GM12891 (cell line): ENCODE data around the gene COQ5.

Experiments used
- DNase-seq: peaks from one replicate; pipeline ENCODE4 v3.0.0; 2011; ENCODE audit warnings: low spot score; ENCODE audit not compliant: insufficient read length
- FAIRE-seq: peaks from 2 replicates; lab custom pipeline; 2011; peaks lifted over from hg19 to GRCh38; lab: Jason Lieb, UNC
- PAX5 ChIP-seq: IDR thresholded peaks from 2 replicates; pipeline ENCODE4 v1.6.1; 2011; ENCODE audit warnings: low read length, moderate library complexity, mild to moderate bottlenecking; ENCODE audit not compliant: insufficient read depth, severe bottlenecking
- POLR2A ChIP-seq: IDR thresholded peaks from 2 replicates; pipeline ENCODE4 v1.6.1; 2011; ENCODE audit warnings: low read depth, low read length, control low read depth
- POLR2AphosphoS5 ChIP-seq: IDR thresholded peaks from 2 replicates; pipeline ENCODE4 v1.6.1; 2011; ENCODE audit warnings: low read depth, low read length, control low read depth
- POU2F2 ChIP-seq: IDR thresholded peaks from 2 replicates; pipeline ENCODE4 v1.6.1; 2011; ENCODE audit warnings: low read depth, mild to moderate bottlenecking, control low read depth, low read length, moderate library complexity
- SPI1 ChIP-seq: IDR thresholded peaks from 2 replicates; pipeline ENCODE4 v1.6.1; 2011; ENCODE audit warnings: low read depth, low read length, control low read depth
- TAF1 ChIP-seq: IDR thresholded peaks from 2 replicates; pipeline ENCODE4 v1.6.1; 2011; ENCODE audit warnings: low read depth, low read length, control low read depth

COQ5 gene

GRCh38 chr12:120542166-120542565 lies 13.2 kb upstream of the COQ5 start:
- DNase-seq (no peak), FAIRE-seq (no peak)
- no peak for TF ChIP-seq POLR2AphosphoS5
- no peak for TF ChIP-seq TAF1
- no peak for TF ChIP-seq POU2F2
- TF ChIP-seq SPI1: no peak
- no peak for TF ChIP-seq POLR2A
- no peak for TF ChIP-seq PAX5

- no peak for FAIRE-seq
- TF ChIP-seq SPI1 (no peak), POU2F2 (no peak), TAF1 (no peak), PAX5 (no peak), POLR2A (no peak), POLR2AphosphoS5 (no peak)
These were observed 11.5 kb upstream of the COQ5 start for GRCh38 chr12:120540445-120540844.

GRCh38 chr12:120539303-120539702 lies 10.3 kb upstream of the COQ5 start:
- no peak for FAIRE-seq
- no peak for TF ChIP-seq POLR2AphosphoS5
- no peak for TF ChIP-seq PAX5
- no peak for TF ChIP-seq TAF1
- no peak for TF ChIP-seq POU2F2
- no peak for TF ChIP-seq SPI1
- TF ChIP-seq POLR2A: no peak
- DNase-seq: no peak

More at GRCh38 chr12:120540445-120540844, 11.5 kb upstream of the COQ5 start:
- no peak for DNase-seq

- TF ChIP-seq SPI1 (no peak), PAX5 (no peak), POLR2A (no peak), TAF1 (no peak), POU2F2 (no peak), POLR2AphosphoS5 (no peak)
- no peak for DNase-seq
- FAIRE-seq: no peak
These were observed 9.6 kb upstream of the COQ5 start for GRCh38 chr12:120538281-120539156.

GRCh38 chr12:120537856-120538220 lies 8.9 kb upstream of the COQ5 start:
- no peak for FAIRE-seq
- TF ChIP-seq TAF1 (no peak), POU2F2 (no peak), POLR2A (no peak), PAX5 (no peak), POLR2AphosphoS5 (no peak), SPI1 (no peak)
- DNase-seq: no peak

- FAIRE-seq: peak; percentile 76
- DNase-seq: no peak
- TF ChIP-seq POU2F2: no peak
- no peak for TF ChIP-seq POLR2A
- no peak for TF ChIP-seq POLR2AphosphoS5
These were observed 7.3 kb upstream of the COQ5 start for GRCh38 chr12:120536064-120536791.

GRCh38 chr12:120534703-120535655 lies 6.0 kb upstream of the COQ5 start:
- DNase-seq: no peak
- TF ChIP-seq POU2F2 (no peak), POLR2AphosphoS5 (no peak), PAX5 (no peak), POLR2A (peak; percentile 43; the same call in 1 of the 2 replicates), SPI1 (peak; percentile 40), TAF1 (peak; percentile 9; the same call in 1 of the 2 replicates)
- peak; percentile 80 for FAIRE-seq

GRCh38 chr12:120534203-120534702 lies 5.3 kb upstream of the COQ5 start, which contains the start of gene RNF10:
TSS of gene RNF10 (plus strand) at chr12:120534356. CDS start at chr12:120534812, 456 bp downstream.
- no peak for TF ChIP-seq PAX5
- peak; percentile 72; the same call in 1 of the 2 replicates for TF ChIP-seq TAF1
- TF ChIP-seq SPI1: no peak
- TF ChIP-seq POLR2A: peak; percentile 97
- TF ChIP-seq POLR2AphosphoS5: peak; percentile 92
- 0 out of 2 replicates have a peak, but pooled peaks have one; percentile 34 for TF ChIP-seq POU2F2
- DNase-seq (peak; percentile 84), FAIRE-seq (peak; percentile 66)
